Kidney epithelial cell (primary cell): ENCODE results near the gene USP47. TPM values are rescaled to one million over a fixed set of nuclear protein-coding genes. Genes with fewer than 3 reads are reported as not detected.
A peak's percentile ranks its signal among the peaks of the same experiment; 100 is the strongest.

ENCODE experiments used
- DNase-seq: peaks from one replicate; pipeline ENCODE4 v3.0.0-alpha.2; 2010; ENCODE audit warnings: low read depth
- H3K27me3 ChIP-seq: 2 replicates; pipeline ENCODE4 v1.6.0; 2011; ENCODE audit warnings: low read length; ENCODE audit not compliant: control insufficient read depth, insufficient read depth
- H3K36me3 ChIP-seq: 2 replicates; pipeline ENCODE4 v1.5.1; 2011; ENCODE audit warnings: low read length; ENCODE audit not compliant: control insufficient read depth, insufficient read depth
- H3K4me3 ChIP-seq: 2 replicates; pipeline ENCODE4 v1.5.1; 2011; ENCODE audit warnings: low read depth, mild to moderate bottlenecking, control low read depth, low read length
- total RNA-seq: library from RNA; depleted of rRNA; stranded (reverse); fragments of >200 nt; gene quantifications from 2 replicates; pipeline ENCODE4 v1.2.3, GENCODE V29; 2015
- TF ChIP-seq, protein P1 (sequence below): IDR thresholded peaks from 2 replicates; pipeline ENCODE4 v1.5.1; 2011; ENCODE audit warnings: mild to moderate bottlenecking, moderate library complexity, low read length, control low read depth, inconsistent platforms; ENCODE audit not compliant: insufficient read depth, poor library complexity, severe bottlenecking

USP47 gene
- total RNA-seq, 1 donor from 2014 or later = 46.3 TPM

DNA sequence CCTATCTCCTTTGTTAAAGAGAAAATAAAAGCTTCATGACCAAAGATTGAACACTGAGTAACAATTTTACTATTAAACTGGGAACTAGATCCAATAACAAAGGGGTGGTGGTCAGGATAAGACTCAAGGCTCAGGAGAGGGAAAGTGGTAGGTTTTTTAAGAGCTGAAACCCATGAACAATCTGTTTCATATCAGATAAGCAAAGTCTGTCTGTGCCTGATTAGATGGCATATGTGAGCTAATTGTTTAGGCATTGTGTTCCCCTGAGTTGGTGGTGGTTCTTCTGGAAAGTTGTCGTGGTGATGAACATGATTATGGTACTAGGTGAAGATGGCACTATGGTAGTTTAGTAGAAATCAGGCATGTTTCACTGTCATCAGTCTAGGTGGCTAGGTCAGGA, 24.4 kb downstream of the USP47 start:
- DNase-seq = no peak
- Histone ChIP-seq H3K36me3 (no peaks in the 10 kb centered on the region), H3K4me3 (no peak overlapping the region), H3K27me3 (no peaks in the 10 kb centered on the region)
- TF ChIP-seq, protein P1, sequence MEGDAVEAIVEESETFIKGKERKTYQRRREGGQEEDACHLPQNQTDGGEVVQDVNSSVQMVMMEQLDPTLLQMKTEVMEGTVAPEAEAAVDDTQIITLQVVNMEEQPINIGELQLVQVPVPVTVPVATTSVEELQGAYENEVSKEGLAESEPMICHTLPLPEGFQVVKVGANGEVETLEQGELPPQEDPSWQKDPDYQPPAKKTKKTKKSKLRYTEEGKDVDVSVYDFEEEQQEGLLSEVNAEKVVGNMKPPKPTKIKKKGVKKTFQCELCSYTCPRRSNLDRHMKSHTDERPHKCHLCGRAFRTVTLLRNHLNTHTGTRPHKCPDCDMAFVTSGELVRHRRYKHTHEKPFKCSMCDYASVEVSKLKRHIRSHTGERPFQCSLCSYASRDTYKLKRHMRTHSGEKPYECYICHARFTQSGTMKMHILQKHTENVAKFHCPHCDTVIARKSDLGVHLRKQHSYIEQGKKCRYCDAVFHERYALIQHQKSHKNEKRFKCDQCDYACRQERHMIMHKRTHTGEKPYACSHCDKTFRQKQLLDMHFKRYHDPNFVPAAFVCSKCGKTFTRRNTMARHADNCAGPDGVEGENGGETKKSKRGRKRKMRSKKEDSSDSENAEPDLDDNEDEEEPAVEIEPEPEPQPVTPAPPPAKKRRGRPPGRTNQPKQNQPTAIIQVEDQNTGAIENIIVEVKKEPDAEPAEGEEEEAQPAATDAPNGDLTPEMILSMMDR = no peak

DNA sequence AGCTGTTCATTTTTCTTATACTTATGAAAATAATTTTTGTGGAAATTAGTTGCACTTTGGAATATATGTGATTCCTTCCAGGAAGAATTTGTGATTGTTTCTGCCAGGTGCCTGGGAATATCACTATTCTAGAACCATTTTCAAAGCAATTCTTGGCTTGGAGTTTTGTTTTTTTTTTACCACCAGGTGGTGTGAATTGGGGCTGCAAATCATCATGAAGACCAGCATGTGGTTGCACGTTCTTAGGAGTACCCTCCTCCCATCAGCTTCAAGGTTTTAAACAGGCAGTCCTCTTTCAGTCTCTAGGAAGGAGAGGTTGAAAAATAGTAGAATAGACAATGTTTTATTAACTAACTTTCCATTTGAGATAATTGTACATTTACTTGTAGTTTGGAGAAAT, 25.9 kb downstream of the USP47 start:
- Histone ChIP-seq H3K36me3 (no peaks in the 10 kb centered on the region), H3K4me3 (no peak overlapping the region), H3K27me3 (no peaks in the 10 kb centered on the region)
- TF ChIP-seq, protein P1 = no peak
- no peak for DNase-seq

DNA sequence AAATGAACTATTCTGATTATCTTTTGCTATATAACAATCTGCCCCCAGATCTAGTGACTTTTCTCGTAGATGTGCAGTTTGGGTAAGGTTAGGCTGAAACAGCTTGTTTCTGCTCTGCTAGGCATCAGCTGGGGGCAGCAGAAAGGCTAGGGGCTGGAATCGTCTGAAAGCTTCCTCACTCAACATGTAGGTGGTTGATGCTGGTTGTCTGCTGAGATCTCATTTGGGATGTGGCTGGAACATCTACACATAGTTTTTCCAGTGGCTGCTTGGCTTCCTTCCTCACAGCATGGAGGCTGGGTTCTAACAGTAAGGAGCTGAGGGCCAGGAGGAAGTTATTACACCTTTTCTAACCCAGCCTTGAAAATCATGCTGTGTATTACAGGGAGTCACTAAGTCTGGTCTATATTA, 30.2 kb downstream of the USP47 start:
- TF ChIP-seq, protein P1 = no peak
- Histone ChIP-seq H3K36me3 (no peaks in the 10 kb centered on the region), H3K4me3 (no peak overlapping the region), H3K27me3 (no peaks in the 10 kb centered on the region)
- DNase-seq = no peak

DNA sequence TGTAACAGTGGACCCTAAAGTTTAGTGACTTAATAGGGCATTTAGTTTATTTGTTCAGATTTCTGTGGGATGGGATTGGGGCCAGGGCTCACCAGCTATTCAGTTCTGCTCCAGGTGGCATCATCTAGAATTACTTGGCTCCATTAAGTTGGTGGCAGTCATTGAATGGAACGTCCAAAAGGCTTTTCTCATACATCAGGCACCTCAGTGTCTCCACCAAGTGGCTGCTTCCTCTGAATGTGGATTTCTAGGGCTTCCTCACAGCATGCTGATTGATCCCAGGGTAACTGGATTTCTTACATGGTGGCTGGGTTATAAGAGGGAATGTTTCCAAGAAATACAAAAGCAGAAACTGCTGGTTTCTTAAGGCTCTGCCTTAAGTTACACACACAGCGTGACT, 34.7 kb downstream of the USP47 start:
- Histone ChIP-seq H3K4me3 (no peak overlapping the region), H3K36me3 (no peaks in the 10 kb centered on the region), H3K27me3 (no peaks in the 10 kb centered on the region)
- DNase-seq = no peak
- TF ChIP-seq, protein P1 = peak; percentile 19

DNA sequence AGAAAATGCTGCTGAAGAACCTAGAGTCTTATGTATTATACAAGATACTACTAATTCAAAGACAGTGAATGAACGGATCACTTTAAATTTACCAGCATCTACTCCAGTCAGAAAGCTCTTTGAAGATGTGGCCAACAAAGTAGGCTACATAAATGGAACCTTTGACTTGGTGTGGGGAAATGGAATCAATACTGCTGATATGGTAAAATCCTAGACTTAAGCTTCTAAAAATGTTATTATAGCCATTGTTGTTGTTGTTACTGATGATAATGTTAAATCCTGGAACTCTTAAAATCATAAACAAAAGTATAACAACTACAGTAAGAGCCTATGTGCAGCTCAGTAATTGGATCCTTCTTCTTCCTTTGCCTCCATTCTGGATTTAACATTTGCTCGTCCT, 38.4 kb downstream of the USP47 start:
- DNase-seq = no peak
- no peaks in the 10 kb centered on the region for H3K27me3 ChIP-seq
- H3K4me3 ChIP-seq = no peak overlapping the region
- TF ChIP-seq, protein P1 = no peak
- no peaks in the 10 kb centered on the region for H3K36me3 ChIP-seq

DNA sequence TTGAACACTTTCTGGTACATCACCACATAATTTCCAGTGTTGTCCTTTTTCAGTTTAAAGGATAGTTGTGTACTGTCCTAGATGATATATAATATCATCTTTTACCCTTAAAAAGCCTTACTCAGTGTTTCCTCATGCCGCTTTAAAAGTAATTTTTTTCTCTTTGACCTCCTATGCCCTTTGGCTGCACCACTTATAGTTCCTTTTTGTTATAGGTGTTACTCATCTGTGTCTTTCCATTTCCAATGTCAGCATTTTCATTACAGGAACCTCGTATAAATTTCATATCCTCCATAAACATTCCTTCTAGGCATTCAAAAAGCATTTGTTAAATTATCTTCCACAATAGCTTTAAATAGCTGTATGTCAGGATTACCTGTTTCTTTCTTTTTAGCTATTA, 40.8 kb downstream of the USP47 start:
- Histone ChIP-seq H3K27me3 (no peaks in the 10 kb centered on the region), H3K36me3 (no peaks in the 10 kb centered on the region), H3K4me3 (no peak overlapping the region)
- TF ChIP-seq, protein P1 = no peak
- DNase-seq = no peak
